ENCODE data around the gene CDT1.

The CDT1 gene

GRCh38 chr16:88766975-88767374 lies 36.6 kb upstream of the CDT1 start:
- no peaks in the 10 kb centered on the region; the same call in 1 of the 2 replicates for H3K36me3 ChIP-seq (ENCODE audit: insufficient read depth)
- no peaks in the 10 kb centered on the region for H3K4me1 ChIP-seq (ENCODE audit: low read depth, poor library complexity, severe bottlenecking)
- H3K9ac ChIP-seq = no peak overlapping the region
- H3K27me3 ChIP-seq (ENCODE audit: insufficient read depth, low read depth) = no peaks in the 10 kb centered on the region
- H3K4me3 ChIP-seq (IDR thresholded peaks at IDR 0.05; ENCODE audit: insufficient read depth, low read depth, low read length) = no peak overlapping the region
- TF ChIP-seq CTCF (conservative IDR thresholded peaks at IDR 0.05; ENCODE audit: low read depth, low read length) = no peak
- no peak overlapping the region for H3K27ac ChIP-seq
- H3K79me2 ChIP-seq (ENCODE audit: insufficient read depth, low read depth) = peaks cover 98% of the 10 kb centered on the region
- no peak overlapping the region for H2AFZ ChIP-seq (ENCODE audit: low read depth)
- peaks cover 72% of the 10 kb centered on the region for H4K20me1 ChIP-seq (ENCODE audit: insufficient read depth)
- no peak overlapping the region for H3K4me2 ChIP-seq

GRCh38 chr16:88767546-88768070 lies 36.0 kb upstream of the CDT1 start:
- Histone ChIP-seq H3K9ac (no peak overlapping the region), H3K79me2 (ENCODE audit: insufficient read depth, low read depth) (peaks cover 99% of the 10 kb centered on the region), H2AFZ (ENCODE audit: low read depth) (no peak overlapping the region), H4K20me1 (ENCODE audit: insufficient read depth) (peaks cover 73% of the 10 kb centered on the region), H3K4me3 (IDR thresholded peaks at IDR 0.05; ENCODE audit: insufficient read depth, low read depth, low read length) (no peak overlapping the region), H3K27ac (no peak overlapping the region), H3K27me3 (ENCODE audit: insufficient read depth, low read depth) (no peaks in the 10 kb centered on the region), H3K4me1 (ENCODE audit: low read depth, poor library complexity, severe bottlenecking) (no peaks in the 10 kb centered on the region), H3K4me2 (no peak overlapping the region), H3K36me3 (ENCODE audit: insufficient read depth) (no peaks in the 10 kb centered on the region; the same call in 1 of the 2 replicates)
- no peak for TF ChIP-seq CTCF (conservative IDR thresholded peaks at IDR 0.05; ENCODE audit: low read depth, low read length)

GRCh38 chr16:88768071-88768783 lies 35.4 kb upstream of the CDT1 start:
- H3K4me3 ChIP-seq (IDR thresholded peaks at IDR 0.05; ENCODE audit: insufficient read depth, low read depth, low read length) = no peak overlapping the region
- H3K9ac ChIP-seq = no peak overlapping the region
- peaks cover 99% of the 10 kb centered on the region for H3K79me2 ChIP-seq (ENCODE audit: insufficient read depth, low read depth)
- no peak overlapping the region for H2AFZ ChIP-seq (ENCODE audit: low read depth)
- no peaks in the 10 kb centered on the region for H3K27me3 ChIP-seq (ENCODE audit: insufficient read depth, low read depth)
- no peak overlapping the region for H3K27ac ChIP-seq
- no peaks in the 10 kb centered on the region for H3K4me1 ChIP-seq (ENCODE audit: low read depth, poor library complexity, severe bottlenecking)
- no peak overlapping the region for H3K4me2 ChIP-seq
- peaks cover 69% of the 10 kb centered on the region for H4K20me1 ChIP-seq (ENCODE audit: insufficient read depth)
- no peak for TF ChIP-seq CTCF (conservative IDR thresholded peaks at IDR 0.05; ENCODE audit: low read depth, low read length)
- no peaks in the 10 kb centered on the region; the same call in 1 of the 2 replicates for H3K36me3 ChIP-seq (ENCODE audit: insufficient read depth)

- Histone ChIP-seq H3K4me2 (no peak overlapping the region), H3K79me2 (ENCODE audit: insufficient read depth, low read depth) (peaks cover 99% of the 10 kb centered on the region), H3K27me3 (ENCODE audit: insufficient read depth, low read depth) (no peaks in the 10 kb centered on the region), H3K4me3 (IDR thresholded peaks at IDR 0.05; ENCODE audit: insufficient read depth, low read depth, low read length) (no peak overlapping the region), H3K9ac (no peak overlapping the region), H3K27ac (no peak overlapping the region), H3K4me1 (ENCODE audit: low read depth, poor library complexity, severe bottlenecking) (no peaks in the 10 kb centered on the region), H2AFZ (ENCODE audit: low read depth) (no peak overlapping the region), H3K36me3 (ENCODE audit: insufficient read depth) (no peaks in the 10 kb centered on the region; the same call in 1 of the 2 replicates), H4K20me1 (ENCODE audit: insufficient read depth) (peaks cover 66% of the 10 kb centered on the region)
- no peak for TF ChIP-seq CTCF (conservative IDR thresholded peaks at IDR 0.05; ENCODE audit: low read depth, low read length)
These were observed 33.8 kb upstream of the CDT1 start for GRCh38 chr16:88769617-88770460.
